SJSA1 (cell line): ENCODE results near the gene TYW1. TPM values are rescaled to one million over a fixed set of nuclear protein-coding genes. Genes with fewer than 3 reads are reported as not detected.
"Not testable (repeated sequence)": the region's sequence is repeated elsewhere in the genome, so short reads cannot be mapped to it uniquely, and the experiment has no call there.

ENCODE experiments used
- DNase-seq, 2 experiments: peaks; one replicate each; pipeline ENCODE4 v3.0.0-alpha.2; 2015 to 2020; ENCODE audit warnings: low spot score in 2 of 2, low read depth in 1 of 2
- H3K27ac ChIP-seq: fragments of 250-450 bp; sonication (Bioruptor Pico); 2 replicates; pipeline ENCODE4 v1.5.1; 2020; ENCODE audit warnings: mild to moderate bottlenecking, moderate library complexity
- H3K27me3 ChIP-seq: fragments of 250-450 bp; sonication (Bioruptor Pico); replicated peaks from 2 replicates; pipeline ENCODE4 v1.5.1; 2020; ENCODE audit warnings: mild to moderate bottlenecking, moderate library complexity
- H3K36me3 ChIP-seq: fragments of 250-450 bp; sonication (Bioruptor Pico); 2 replicates; pipeline ENCODE4 v1.5.1; 2020; ENCODE audit warnings: mild to moderate bottlenecking
- H3K4me1 ChIP-seq: fragments of 250-450 bp; sonication (Bioruptor Pico); replicated peaks from 2 replicates; pipeline ENCODE4 v1.6.1; 2021; ENCODE audit warnings: mild to moderate bottlenecking
- H3K4me3 ChIP-seq: fragments of 250-450 bp; sonication (Bioruptor Pico); 2 replicates; pipeline ENCODE4 v1.5.1; 2020; ENCODE audit warnings: mild to moderate bottlenecking
- H3K9me3 ChIP-seq: fragments of 250-450 bp; sonication (Bioruptor Pico); replicated peaks from 2 replicates; pipeline ENCODE4 v1.5.1; 2020; ENCODE audit warnings: mild to moderate bottlenecking
- total RNA-seq: library from RNA; depleted of rRNA; stranded (reverse); fragments of >200 nt; shearing (Covaris generic); gene quantifications from 2 replicates; pipeline ENCODE4 v1.2.3, GENCODE V29; 2014

The TYW1 gene
- total RNA-seq, 1 experiment from 2014 or later: 17.3 TPM

DNA sequence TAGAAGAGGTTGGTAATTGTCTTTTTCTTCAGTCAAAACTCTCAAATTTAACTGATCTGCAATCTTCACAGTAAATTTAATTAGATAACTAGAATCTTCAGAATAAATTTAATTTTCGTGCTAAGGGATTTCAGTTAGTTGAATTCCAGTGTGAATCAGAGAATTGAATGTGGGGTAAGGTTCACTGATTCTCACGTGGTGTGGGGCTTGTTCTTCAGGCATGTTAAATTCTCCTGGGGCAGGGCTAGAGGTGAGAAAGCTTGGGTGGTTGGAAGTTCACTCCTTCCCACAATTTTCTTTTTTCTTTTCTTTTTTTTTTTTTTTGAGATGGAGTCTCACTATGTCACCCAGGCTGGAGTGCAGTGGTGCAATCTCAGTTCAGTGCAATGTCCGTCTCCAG is 13.0 kb downstream of the TYW1 start:
- H3K4me3 ChIP-seq, H3K36me3 ChIP-seq, H3K9me3 ChIP-seq, H3K27me3 ChIP-seq, DNase-seq, H3K27ac ChIP-seq, H3K4me1 ChIP-seq: not testable (repeated sequence)

DNA sequence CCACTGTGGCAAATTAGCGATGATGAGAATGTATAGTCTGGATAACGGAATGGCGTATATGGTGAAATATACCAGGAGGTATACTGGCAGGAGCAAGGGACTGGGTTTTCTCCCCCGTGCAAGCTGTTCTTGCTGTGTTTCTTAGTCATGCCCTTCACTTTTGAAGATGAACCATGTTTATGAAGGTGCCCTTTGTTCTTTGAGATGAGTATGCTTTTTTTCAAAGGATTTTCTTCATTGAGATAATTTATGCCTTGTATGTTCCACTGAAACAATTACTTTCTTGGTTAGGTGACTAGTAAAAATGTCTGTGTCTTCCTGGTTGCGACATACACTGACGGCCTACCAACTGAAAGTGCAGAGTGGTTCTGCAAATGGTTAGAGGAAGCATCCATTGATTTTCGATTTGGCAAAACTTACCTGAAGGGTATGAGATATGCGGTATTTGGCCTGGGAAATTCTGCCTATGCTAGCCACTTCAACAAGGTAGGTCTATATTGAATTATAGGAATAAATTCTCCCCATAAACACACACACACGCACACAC is 17.5 kb downstream of the TYW1 start:
- not testable (repeated sequence) for H3K4me1 ChIP-seq, H3K27me3 ChIP-seq, H3K36me3 ChIP-seq, H3K27ac ChIP-seq, H3K9me3 ChIP-seq, H3K4me3 ChIP-seq, DNase-seq

DNA sequence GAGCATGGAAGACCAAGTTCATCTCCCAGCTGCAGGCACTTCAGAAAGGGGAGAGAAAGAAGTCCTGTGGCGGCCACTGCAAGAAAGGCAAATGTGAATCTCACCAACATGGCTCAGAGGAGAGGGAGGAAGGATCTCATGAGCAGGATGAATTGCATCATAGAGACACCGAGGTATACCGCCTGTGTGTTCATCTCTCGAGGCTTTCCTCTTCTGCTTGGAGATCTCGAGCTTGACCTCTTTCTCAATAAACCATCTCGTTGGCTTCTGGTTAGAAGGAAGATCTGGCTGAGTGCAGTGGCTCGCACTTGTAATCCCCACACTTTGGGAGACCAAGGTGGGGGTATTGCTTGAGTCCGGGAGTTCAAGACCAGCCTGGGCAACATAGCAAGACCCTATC is 21.3 kb downstream of the TYW1 start:
- H3K4me1 ChIP-seq, H3K9me3 ChIP-seq, H3K27me3 ChIP-seq, H3K27ac ChIP-seq, DNase-seq, H3K4me3 ChIP-seq: not testable (repeated sequence)
- peaks cover 30% of the 10 kb centered on the region for H3K36me3 ChIP-seq

DNA sequence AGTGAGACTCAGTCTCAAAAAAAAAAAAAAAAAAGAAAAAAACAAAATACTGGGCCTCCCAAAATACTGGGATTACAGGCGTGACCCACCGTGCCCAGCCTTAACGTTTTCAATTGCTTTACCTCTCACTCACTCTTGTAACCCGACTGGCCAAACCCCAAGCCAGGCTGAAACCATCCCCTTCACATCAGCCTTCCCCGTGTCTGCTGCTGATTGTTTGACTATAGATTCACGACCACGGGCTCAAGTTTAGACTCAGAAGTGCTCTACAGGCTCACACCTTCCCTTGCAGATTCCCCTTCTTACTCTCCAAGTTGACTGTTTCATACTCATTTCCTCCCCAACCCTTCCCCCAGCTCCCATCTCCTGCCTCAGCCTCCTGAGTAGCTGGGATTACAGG is 22.3 kb downstream of the TYW1 start:
- Histone ChIP-seq H3K36me3 (peaks cover 30% of the 10 kb centered on the region), H3K27me3 (no peaks in the 10 kb centered on the region), H3K9me3 (no peaks in the 10 kb centered on the region), H3K27ac (no peak overlapping the region), H3K4me1 (peaks cover 4% of the 10 kb centered on the region; the same call in 1 of the 2 replicates), H3K4me3 (no peak overlapping the region)
- no peak for DNase-seq

DNA sequence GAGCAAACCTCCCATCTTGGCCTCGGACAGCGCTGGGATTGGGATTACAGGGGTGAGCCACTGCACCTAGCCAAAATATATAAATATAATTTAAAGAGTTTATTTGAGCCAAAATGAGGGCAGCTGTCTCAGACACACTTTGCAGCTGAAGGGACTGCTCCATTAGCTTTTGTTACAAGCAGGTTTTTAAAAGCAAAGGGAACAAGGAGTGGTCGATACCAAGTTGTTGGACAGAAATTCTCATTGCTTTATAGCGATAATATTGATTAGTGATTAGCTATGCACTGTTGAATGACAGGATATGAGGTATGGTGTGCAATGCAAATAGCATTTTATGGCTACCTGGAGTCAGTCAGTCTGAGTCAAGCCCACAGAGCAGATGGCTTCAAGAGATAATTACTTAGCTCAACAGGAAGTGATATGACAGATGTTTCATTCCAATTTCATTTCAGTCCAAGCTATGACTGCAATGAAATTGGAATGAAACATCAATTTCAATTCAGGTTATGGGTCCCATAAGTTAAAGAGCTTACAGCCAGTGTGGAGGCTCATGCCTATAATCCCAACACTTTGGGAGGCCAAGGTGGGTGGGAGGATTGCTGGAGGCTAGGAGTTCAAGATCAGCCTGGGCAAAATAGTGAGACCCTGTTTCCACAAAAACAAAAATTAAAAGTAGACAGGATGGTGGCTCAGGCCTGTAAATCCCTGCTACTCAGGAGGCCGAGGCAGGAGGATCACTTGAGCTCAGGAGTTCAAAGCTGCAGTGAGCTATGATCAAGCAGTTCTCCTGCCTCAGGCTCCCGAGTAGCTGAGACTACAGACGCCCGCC is 23.1 kb downstream of the TYW1 start:
- Histone ChIP-seq H3K27ac (no peak overlapping the region), H3K9me3 (no peaks in the 10 kb centered on the region), H3K36me3 (peaks cover 30% of the 10 kb centered on the region), H3K27me3 (no peaks in the 10 kb centered on the region), H3K4me3 (no peak overlapping the region), H3K4me1 (peaks cover 4% of the 10 kb centered on the region; the same call in 1 of the 2 replicates)
- DNase-seq: no peak

DNA sequence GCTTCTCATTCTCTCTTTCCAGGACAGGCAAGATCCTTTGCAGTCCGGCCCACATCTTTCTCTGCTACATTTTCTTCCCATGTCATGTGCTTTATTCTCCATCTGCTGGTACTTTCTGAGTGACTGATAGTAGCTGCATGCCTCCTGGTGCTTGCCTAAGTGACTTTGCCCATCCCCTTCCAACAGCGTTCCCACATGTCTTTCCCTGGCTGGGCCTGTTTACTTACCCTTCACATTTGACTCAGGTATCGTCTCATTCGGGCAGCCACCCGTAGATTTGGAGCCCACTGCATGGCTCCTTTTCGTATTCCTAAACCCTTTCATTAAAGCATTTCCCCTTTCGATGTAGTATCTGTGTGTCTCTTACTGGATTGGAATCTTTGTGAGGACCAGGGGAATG is 24.6 kb downstream of the TYW1 start:
- no peak overlapping the region for H3K27ac ChIP-seq
- H3K4me3 ChIP-seq: no peak overlapping the region
- peaks cover 4% of the 10 kb centered on the region for H3K4me1 ChIP-seq
- H3K27me3 ChIP-seq: no peaks in the 10 kb centered on the region
- peaks cover 30% of the 10 kb centered on the region for H3K36me3 ChIP-seq
- H3K9me3 ChIP-seq: no peaks in the 10 kb centered on the region
- DNase-seq: no peak

- Histone ChIP-seq H3K4me1 (peaks cover 4% of the 10 kb centered on the region), H3K27ac (no peak overlapping the region), H3K9me3 (no peaks in the 10 kb centered on the region), H3K27me3 (no peaks in the 10 kb centered on the region), H3K36me3 (peaks cover 30% of the 10 kb centered on the region), H3K4me3 (no peak overlapping the region)
- DNase-seq: no peak
Measured at GRCh38 chr7:67022511-67022910, 25.9 kb downstream of the TYW1 start.

DNA sequence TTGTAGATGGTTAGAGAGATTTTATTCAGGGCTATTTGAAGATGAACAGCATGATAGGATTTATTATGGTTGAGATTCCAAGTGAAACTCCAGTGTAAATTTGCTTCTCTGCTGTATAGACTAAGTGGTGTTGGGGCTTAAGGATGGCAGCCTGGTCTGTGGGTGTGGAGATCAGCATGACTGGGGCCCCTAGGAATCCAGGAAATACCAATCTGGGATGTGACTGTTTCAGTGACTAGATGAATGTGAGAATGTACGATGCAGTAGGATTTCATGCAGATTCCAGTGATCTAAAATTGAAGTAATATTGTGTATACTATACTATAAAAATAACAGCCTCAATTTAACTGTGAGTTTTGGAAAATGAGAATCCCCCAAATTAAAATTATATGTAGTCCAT is 28.8 kb downstream of the TYW1 start:
- Histone ChIP-seq H3K27ac (peak overlapping the region; percentile 75), H3K36me3 (peaks cover 22% of the 10 kb centered on the region)
- DNase-seq: peak; percentile 21 to 68
- H3K4me1 ChIP-seq, H3K9me3 ChIP-seq, H3K27me3 ChIP-seq, H3K4me3 ChIP-seq: not testable (repeated sequence)

DNA sequence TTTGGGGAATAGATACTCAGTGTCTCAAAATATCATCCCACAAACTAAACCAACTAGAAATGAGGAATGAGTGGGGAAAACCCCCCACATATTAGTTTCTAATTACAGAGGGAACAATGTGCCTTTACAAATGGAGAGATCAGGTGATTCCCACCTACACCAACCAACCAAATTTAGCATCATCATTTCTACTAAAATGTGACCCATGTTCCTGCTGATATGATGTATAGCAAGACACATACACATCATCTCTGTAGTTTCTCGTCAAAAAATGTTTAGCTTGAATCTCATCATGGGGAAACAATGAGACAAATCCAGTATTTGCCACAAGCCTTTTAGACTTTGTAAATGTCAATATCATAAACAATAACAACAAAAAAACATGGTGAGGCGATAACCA is 35.1 kb downstream of the TYW1 start:
- H3K27me3 ChIP-seq, DNase-seq, H3K9me3 ChIP-seq, H3K36me3 ChIP-seq, H3K27ac ChIP-seq, H3K4me1 ChIP-seq, H3K4me3 ChIP-seq: not testable (repeated sequence)

DNA sequence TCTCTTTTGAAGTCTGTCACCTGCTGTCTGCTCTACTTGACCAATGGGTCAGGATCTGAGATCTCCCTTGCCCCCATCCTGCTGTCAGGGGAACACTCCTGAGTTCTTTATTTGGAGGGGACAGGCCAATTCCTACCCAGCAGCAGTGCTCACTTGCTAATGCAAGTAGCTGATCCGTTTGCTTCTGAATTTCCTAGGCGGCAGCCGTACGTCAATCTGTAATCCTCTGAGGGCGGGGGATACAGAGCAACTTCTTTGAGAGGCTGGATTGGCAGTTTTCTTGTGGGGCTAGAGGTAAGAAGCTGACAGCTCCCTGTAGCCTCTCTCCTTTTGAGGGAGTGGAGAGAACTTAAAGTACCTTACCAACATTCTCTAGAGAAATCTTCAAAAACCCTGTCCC is 36.6 kb downstream of the TYW1 start:
- peaks cover 7% of the 10 kb centered on the region; the same call in 1 of the 2 replicates for H3K36me3 ChIP-seq
- no peaks in the 10 kb centered on the region for H3K4me1 ChIP-seq
- H3K9me3 ChIP-seq: no peaks in the 10 kb centered on the region
- H3K27me3 ChIP-seq: no peaks in the 10 kb centered on the region
- no peak overlapping the region for H3K27ac ChIP-seq
- no peak for DNase-seq
- H3K4me3 ChIP-seq: no peak overlapping the region

- not testable (repeated sequence) for DNase-seq, H3K27me3 ChIP-seq, H3K27ac ChIP-seq
Measured at GRCh38 chr7:67036432-67037395, 40.1 kb downstream of the TYW1 start.

GRCh38 chr7:67040832-67041231 is 44.2 kb downstream of the TYW1 start:
- not testable (repeated sequence) for DNase-seq, H3K27ac ChIP-seq, H3K27me3 ChIP-seq, H3K36me3 ChIP-seq, H3K4me3 ChIP-seq, H3K9me3 ChIP-seq
- H3K4me1 ChIP-seq: peaks cover 11% of the 10 kb centered on the region

More at GRCh38 chr7:67036432-67037395, 40.1 kb downstream of the TYW1 start:
- H3K9me3 ChIP-seq, H3K36me3 ChIP-seq, H3K4me3 ChIP-seq, H3K4me1 ChIP-seq: not testable (repeated sequence)

DNA sequence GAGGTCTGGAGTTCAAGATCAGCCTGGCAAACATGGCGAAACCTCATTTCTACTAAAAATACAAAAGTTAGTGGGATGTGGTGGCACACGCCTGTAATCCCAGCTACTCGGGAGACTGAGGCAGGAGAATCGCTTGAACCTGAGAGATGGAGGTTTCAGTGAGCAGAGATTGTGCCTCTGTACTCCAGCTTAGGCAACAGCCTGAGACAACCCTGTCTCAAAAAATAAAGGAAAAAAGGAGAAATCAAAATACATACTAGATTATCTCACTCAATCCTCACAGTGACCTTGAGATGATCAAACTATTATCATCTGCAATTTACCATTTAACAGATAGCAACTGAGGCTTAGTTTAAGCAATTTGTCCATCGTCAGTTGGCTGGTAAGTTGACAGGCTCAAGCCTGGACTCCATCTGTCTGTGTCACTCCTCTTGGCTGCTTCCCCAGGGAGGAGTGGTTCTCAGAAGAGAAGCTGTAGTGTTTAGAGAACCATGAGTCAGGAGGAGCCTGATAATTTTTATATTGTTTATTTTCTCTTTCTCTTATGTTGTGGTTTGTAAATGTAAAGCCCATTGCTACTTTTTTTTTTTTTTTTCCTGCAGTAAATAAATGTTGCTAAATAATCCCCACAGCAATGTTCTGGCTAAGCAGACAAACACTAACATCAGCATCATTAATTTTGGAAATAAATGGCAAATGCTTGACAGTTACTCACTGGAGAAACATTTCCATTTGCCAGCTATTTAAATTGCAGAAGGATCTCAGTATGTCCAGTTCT is 46.3 kb downstream of the TYW1 start:
- H3K4me3 ChIP-seq, H3K36me3 ChIP-seq, H3K9me3 ChIP-seq, H3K27me3 ChIP-seq: not testable (repeated sequence)
- Histone ChIP-seq H3K4me1 (peaks cover 11% of the 10 kb centered on the region), H3K27ac (peak overlapping the region; percentile 46)
- DNase-seq: peak; percentile 80 to 83
